ENCODE measurements around the gene ST8SIA2.

The ST8SIA2 gene

GRCh38 chr15:92395098-92395635, 1.5 kb downstream of the ST8SIA2 start:
- H3K4me3 ChIP-seq (ENCODE audit: insufficient read depth, low read depth, low read length, poor library complexity, severe bottlenecking) = no peak overlapping the region

GRCh38 chr15:92399271-92399950, 5.7 kb downstream of the ST8SIA2 start:
- H3K4me3 ChIP-seq (ENCODE audit: insufficient read depth, low read depth, low read length, poor library complexity, severe bottlenecking) = no peak overlapping the region
- DNase-seq = no peak
- H3K9me3 ChIP-seq (ENCODE audit: control insufficient read depth, low read length) = no peaks in the 10 kb centered on the region
- H3K4me1 ChIP-seq (ENCODE audit: control insufficient read depth, insufficient read depth, low read length, poor library complexity, severe bottlenecking) = no peaks in the 10 kb centered on the region
- H3K27ac ChIP-seq (ENCODE audit: insufficient read depth, low read length, poor library complexity, severe bottlenecking) = no peak overlapping the region
- H3K36me3 ChIP-seq (ENCODE audit: control insufficient read depth, insufficient read depth, low read length) = no peaks in the 10 kb centered on the region
- H3K27me3 ChIP-seq (replicated peaks; ENCODE audit: control insufficient read depth, insufficient read depth, low read length, poor library complexity, severe bottlenecking) = peaks cover 3% of the 10 kb centered on the region

More at GRCh38 chr15:92395098-92395635, 1.5 kb downstream of the ST8SIA2 start:
- no peak for DNase-seq
- Histone ChIP-seq H3K4me1 (ENCODE audit: control insufficient read depth, insufficient read depth, low read length, poor library complexity, severe bottlenecking) (no peaks in the 10 kb centered on the region), H3K36me3 (ENCODE audit: control insufficient read depth, insufficient read depth, low read length) (no peaks in the 10 kb centered on the region), H3K27me3 (replicated peaks; ENCODE audit: control insufficient read depth, insufficient read depth, low read length, poor library complexity, severe bottlenecking) (peaks cover 12% of the 10 kb centered on the region), H3K9me3 (ENCODE audit: control insufficient read depth, low read length) (no peaks in the 10 kb centered on the region), H3K27ac (ENCODE audit: insufficient read depth, low read length, poor library complexity, severe bottlenecking) (no peak overlapping the region)

- DNase-seq = no peak
- H3K27ac ChIP-seq (ENCODE audit: insufficient read depth, low read length, poor library complexity, severe bottlenecking) = no peak overlapping the region
- no peaks in the 10 kb centered on the region for H3K36me3 ChIP-seq (ENCODE audit: control insufficient read depth, insufficient read depth, low read length)
- H3K9me3 ChIP-seq (ENCODE audit: control insufficient read depth, low read length) = no peaks in the 10 kb centered on the region
- H3K4me3 ChIP-seq (ENCODE audit: insufficient read depth, low read depth, low read length, poor library complexity, severe bottlenecking) = no peak overlapping the region
- no peaks in the 10 kb centered on the region for H3K4me1 ChIP-seq (ENCODE audit: control insufficient read depth, insufficient read depth, low read length, poor library complexity, severe bottlenecking)
- peaks cover 3% of the 10 kb centered on the region for H3K27me3 ChIP-seq (replicated peaks; ENCODE audit: control insufficient read depth, insufficient read depth, low read length, poor library complexity, severe bottlenecking)
These were observed 6.9 kb downstream of the ST8SIA2 start for GRCh38 chr15:92400573-92400972.

GRCh38 chr15:92400980-92401787, 7.5 kb downstream of the ST8SIA2 start:
- H3K4me1 ChIP-seq (ENCODE audit: control insufficient read depth, insufficient read depth, low read length, poor library complexity, severe bottlenecking) = no peaks in the 10 kb centered on the region
- no peaks in the 10 kb centered on the region for H3K9me3 ChIP-seq (ENCODE audit: control insufficient read depth, low read length)
- H3K27me3 ChIP-seq (replicated peaks; ENCODE audit: control insufficient read depth, insufficient read depth, low read length, poor library complexity, severe bottlenecking) = peaks cover 3% of the 10 kb centered on the region
- no peaks in the 10 kb centered on the region for H3K36me3 ChIP-seq (ENCODE audit: control insufficient read depth, insufficient read depth, low read length)
- DNase-seq = no peak
- no peak overlapping the region for H3K4me3 ChIP-seq (ENCODE audit: insufficient read depth, low read depth, low read length, poor library complexity, severe bottlenecking)
- no peak overlapping the region for H3K27ac ChIP-seq (ENCODE audit: insufficient read depth, low read length, poor library complexity, severe bottlenecking)

- Histone ChIP-seq H3K27ac (ENCODE audit: insufficient read depth, low read length, poor library complexity, severe bottlenecking) (no peak overlapping the region), H3K4me1 (ENCODE audit: control insufficient read depth, insufficient read depth, low read length, poor library complexity, severe bottlenecking) (no peaks in the 10 kb centered on the region), H3K4me3 (ENCODE audit: insufficient read depth, low read depth, low read length, poor library complexity, severe bottlenecking) (no peak overlapping the region), H3K27me3 (replicated peaks; ENCODE audit: control insufficient read depth, insufficient read depth, low read length, poor library complexity, severe bottlenecking) (no peaks in the 10 kb centered on the region), H3K36me3 (ENCODE audit: control insufficient read depth, insufficient read depth, low read length) (no peaks in the 10 kb centered on the region), H3K9me3 (ENCODE audit: control insufficient read depth, low read length) (no peaks in the 10 kb centered on the region)
- DNase-seq = no peak
These were observed 9.1 kb downstream of the ST8SIA2 start for GRCh38 chr15:92402751-92403150.

- Histone ChIP-seq H3K9me3 (ENCODE audit: control insufficient read depth, low read length) (no peaks in the 10 kb centered on the region), H3K4me1 (ENCODE audit: control insufficient read depth, insufficient read depth, low read length, poor library complexity, severe bottlenecking) (no peaks in the 10 kb centered on the region), H3K4me3 (ENCODE audit: insufficient read depth, low read depth, low read length, poor library complexity, severe bottlenecking) (no peak overlapping the region), H3K27me3 (replicated peaks; ENCODE audit: control insufficient read depth, insufficient read depth, low read length, poor library complexity, severe bottlenecking) (no peaks in the 10 kb centered on the region), H3K36me3 (ENCODE audit: control insufficient read depth, insufficient read depth, low read length) (no peaks in the 10 kb centered on the region), H3K27ac (ENCODE audit: insufficient read depth, low read length, poor library complexity, severe bottlenecking) (no peak overlapping the region)
- DNase-seq = no peak
These were observed 12.3 kb downstream of the ST8SIA2 start for GRCh38 chr15:92405942-92406341.

- no peaks in the 10 kb centered on the region for H3K9me3 ChIP-seq (ENCODE audit: control insufficient read depth, low read length)
- no peak overlapping the region for H3K4me3 ChIP-seq (ENCODE audit: insufficient read depth, low read depth, low read length, poor library complexity, severe bottlenecking)
- H3K4me1 ChIP-seq (ENCODE audit: control insufficient read depth, insufficient read depth, low read length, poor library complexity, severe bottlenecking) = no peaks in the 10 kb centered on the region
- H3K27me3 ChIP-seq (replicated peaks; ENCODE audit: control insufficient read depth, insufficient read depth, low read length, poor library complexity, severe bottlenecking) = no peaks in the 10 kb centered on the region
- DNase-seq = no peak
- no peak overlapping the region for H3K27ac ChIP-seq (ENCODE audit: insufficient read depth, low read length, poor library complexity, severe bottlenecking)
- no peaks in the 10 kb centered on the region for H3K36me3 ChIP-seq (ENCODE audit: control insufficient read depth, insufficient read depth, low read length)
These were observed 13.6 kb downstream of the ST8SIA2 start for GRCh38 chr15:92407321-92407720.

GRCh38 chr15:92407916-92408315, 14.2 kb downstream of the ST8SIA2 start:
- Histone ChIP-seq H3K4me1 (ENCODE audit: control insufficient read depth, insufficient read depth, low read length, poor library complexity, severe bottlenecking) (no peaks in the 10 kb centered on the region), H3K9me3 (ENCODE audit: control insufficient read depth, low read length) (no peaks in the 10 kb centered on the region), H3K36me3 (ENCODE audit: control insufficient read depth, insufficient read depth, low read length) (no peaks in the 10 kb centered on the region), H3K27me3 (replicated peaks; ENCODE audit: control insufficient read depth, insufficient read depth, low read length, poor library complexity, severe bottlenecking) (no peaks in the 10 kb centered on the region), H3K4me3 (ENCODE audit: insufficient read depth, low read depth, low read length, poor library complexity, severe bottlenecking) (no peak overlapping the region), H3K27ac (ENCODE audit: insufficient read depth, low read length, poor library complexity, severe bottlenecking) (no peak overlapping the region)
- DNase-seq = no peak

- Histone ChIP-seq H3K36me3 (ENCODE audit: control insufficient read depth, insufficient read depth, low read length) (no peaks in the 10 kb centered on the region), H3K4me3 (ENCODE audit: insufficient read depth, low read depth, low read length, poor library complexity, severe bottlenecking) (no peak overlapping the region), H3K9me3 (ENCODE audit: control insufficient read depth, low read length) (no peaks in the 10 kb centered on the region), H3K27ac (ENCODE audit: insufficient read depth, low read length, poor library complexity, severe bottlenecking) (no peak overlapping the region), H3K4me1 (ENCODE audit: control insufficient read depth, insufficient read depth, low read length, poor library complexity, severe bottlenecking) (no peaks in the 10 kb centered on the region), H3K27me3 (replicated peaks; ENCODE audit: control insufficient read depth, insufficient read depth, low read length, poor library complexity, severe bottlenecking) (no peaks in the 10 kb centered on the region)
- no peak for DNase-seq
These were observed 15.3 kb downstream of the ST8SIA2 start for GRCh38 chr15:92409006-92409405.

- H3K4me1 ChIP-seq (ENCODE audit: control insufficient read depth, insufficient read depth, low read length, poor library complexity, severe bottlenecking) = no peaks in the 10 kb centered on the region
- H3K27me3 ChIP-seq (replicated peaks; ENCODE audit: control insufficient read depth, insufficient read depth, low read length, poor library complexity, severe bottlenecking) = no peaks in the 10 kb centered on the region
These were observed 15.8 kb downstream of the ST8SIA2 start for GRCh38 chr15:92409521-92409920.

More at GRCh38 chr15:92409521-92409920, 15.8 kb downstream of the ST8SIA2 start:
- Histone ChIP-seq H3K4me3 (ENCODE audit: insufficient read depth, low read depth, low read length, poor library complexity, severe bottlenecking) (no peak overlapping the region), H3K27ac (ENCODE audit: insufficient read depth, low read length, poor library complexity, severe bottlenecking) (no peak overlapping the region), H3K36me3 (ENCODE audit: control insufficient read depth, insufficient read depth, low read length) (no peaks in the 10 kb centered on the region), H3K9me3 (ENCODE audit: control insufficient read depth, low read length) (no peaks in the 10 kb centered on the region)
- no peak for DNase-seq
